GM21515 (cell line): Measurements from ENCODE around the gene EPAS1.
A peak's percentile ranks its signal among the peaks of the same experiment; 100 is the strongest.

ENCODE experiments used
- ATAC-seq: cut with Tn5 transposase; IDR thresholded peaks from one replicate; pipeline ENCODE4 v1.9.1; 2021; ENCODE audit not compliant: unreplicated experiment

The EPAS1 gene

DNA sequence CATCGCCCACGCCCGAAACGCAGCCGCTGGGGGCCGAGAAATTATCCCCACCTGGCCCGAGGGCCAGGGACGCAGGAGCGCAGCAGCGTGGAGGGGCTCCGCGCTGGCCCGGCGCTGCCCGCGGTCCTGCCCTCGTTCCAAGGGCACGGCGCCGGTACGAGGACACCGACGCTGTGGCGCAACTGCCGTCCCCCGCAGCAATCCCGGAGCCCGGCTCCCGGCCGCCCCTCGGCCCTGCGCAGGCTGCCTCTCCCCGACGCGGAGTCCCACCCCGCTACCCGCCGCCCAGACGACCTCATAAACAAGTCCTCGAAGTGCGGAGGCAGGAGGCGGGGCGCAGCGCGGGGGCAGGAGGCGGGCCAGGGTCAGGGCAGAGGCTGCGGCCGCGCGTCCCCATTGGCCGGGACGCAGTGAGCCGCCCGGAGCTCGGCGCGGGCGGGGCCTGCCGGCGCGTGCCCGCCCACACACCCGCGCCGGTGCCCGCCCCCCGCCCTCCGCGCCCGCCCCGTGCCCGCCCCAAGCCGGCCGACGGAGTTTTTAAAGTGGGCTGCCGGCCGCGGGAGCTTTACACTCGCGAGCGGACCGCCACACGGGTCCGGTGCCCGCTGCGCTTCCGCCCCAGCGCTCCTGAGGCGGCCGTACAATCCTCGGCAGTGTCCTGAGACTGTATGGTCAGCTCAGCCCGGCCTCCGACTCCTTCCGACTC lies at the start of gene EPAS1:
Gene EPAS1, plus strand, starts transcription at position 568 of the 706 bp plus-strand sequence. CDS start 505 bp downstream, outside the sequence.
- peak; percentile 86 for ATAC-seq

- no peak for ATAC-seq
These were observed 49.0 kb upstream of the EPAS1 start for GRCh38 chr2:46248171-46248570.

DNA sequence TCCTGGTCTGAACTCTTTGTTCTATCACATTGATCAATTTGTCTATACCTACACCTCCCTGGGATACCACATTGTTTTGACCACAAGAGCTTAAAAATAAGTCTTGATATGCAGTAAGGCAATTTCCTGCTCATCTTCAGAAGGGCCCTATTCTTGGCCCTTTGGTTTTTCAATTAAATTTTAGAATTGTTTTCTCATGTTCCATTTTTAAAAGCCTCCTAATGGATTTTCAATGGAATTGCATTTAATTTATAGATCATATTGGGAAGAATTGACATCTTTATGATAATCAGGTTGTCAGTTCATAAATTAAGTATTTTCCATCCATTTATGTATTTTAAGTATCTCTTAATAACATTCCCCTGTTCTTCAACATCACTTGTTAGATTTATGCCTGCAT lies 47.6 kb upstream of the EPAS1 start:
- ATAC-seq = no peak

GRCh38 chr2:46252891-46253659 lies 44.1 kb upstream of the EPAS1 start:
- ATAC-seq = no peak

- no peak for ATAC-seq
These were observed 42.7 kb upstream of the EPAS1 start for GRCh38 chr2:46254474-46254873.

DNA sequence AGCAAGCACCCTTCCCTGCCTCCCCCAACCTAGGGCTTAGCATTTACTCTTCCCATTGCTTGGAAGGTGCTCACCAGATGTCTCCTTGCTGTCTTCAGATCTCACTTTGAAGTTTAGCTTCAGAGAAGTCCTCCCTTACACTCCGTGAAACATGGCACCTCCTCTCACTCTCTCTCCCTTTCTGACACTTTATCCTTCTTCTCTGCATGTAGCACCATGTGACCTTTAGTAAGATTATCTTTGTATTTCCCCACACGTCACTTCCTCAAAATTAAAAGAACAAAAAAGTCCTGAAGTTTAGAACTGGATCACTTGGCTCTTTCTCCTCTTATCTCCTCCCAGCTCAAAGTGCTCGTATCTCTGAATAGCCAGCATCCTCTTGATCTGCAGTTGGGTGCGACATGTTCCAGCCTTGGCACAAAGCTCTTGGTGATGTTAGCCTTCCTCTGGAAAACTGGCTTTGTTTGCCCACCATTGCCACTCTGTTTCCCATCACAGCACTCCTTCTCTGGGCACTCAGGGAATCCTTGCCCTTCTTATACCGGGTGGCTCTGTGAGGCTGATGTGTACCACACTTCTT lies 40.6 kb upstream of the EPAS1 start:
- no peak for ATAC-seq

DNA sequence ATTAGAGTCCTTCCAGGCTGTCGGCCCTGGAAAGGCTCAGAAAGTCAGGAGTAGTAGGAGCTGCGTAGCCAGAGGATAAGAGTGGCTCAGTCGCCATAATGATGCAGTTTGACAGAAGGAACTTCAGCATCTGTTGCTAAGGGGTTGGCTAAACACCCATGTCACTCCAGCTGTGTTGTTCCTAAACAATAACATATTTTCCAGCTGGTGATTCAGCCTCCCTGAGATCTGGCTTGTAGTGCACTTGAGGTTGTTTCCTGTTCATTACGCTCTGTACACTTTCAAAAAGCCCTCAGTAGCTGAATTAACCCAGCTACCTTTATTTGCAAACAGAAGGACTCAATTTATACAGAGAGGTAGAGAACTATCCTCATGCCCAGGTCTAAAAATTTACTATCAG lies 39.7 kb upstream of the EPAS1 start:
- ATAC-seq = no peak

DNA sequence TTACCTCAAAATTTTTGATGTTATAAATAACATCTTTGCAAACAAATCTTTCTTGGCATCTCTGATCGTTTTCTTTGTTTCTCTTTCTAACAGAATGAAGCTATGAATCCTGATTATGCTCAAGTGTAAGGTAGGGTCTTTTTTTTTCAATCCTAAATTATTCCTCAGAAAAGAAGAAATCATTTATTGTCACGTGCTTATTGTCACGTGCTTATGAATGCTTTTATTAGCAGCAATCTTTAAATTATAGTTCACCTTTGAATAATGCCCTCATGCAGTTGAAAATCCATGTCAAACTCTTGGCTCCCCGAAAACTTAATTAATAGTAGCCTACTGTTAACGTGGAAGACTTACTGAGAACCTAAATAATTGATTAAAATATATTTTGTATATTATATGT lies 39.2 kb upstream of the EPAS1 start:
- no peak for ATAC-seq

DNA sequence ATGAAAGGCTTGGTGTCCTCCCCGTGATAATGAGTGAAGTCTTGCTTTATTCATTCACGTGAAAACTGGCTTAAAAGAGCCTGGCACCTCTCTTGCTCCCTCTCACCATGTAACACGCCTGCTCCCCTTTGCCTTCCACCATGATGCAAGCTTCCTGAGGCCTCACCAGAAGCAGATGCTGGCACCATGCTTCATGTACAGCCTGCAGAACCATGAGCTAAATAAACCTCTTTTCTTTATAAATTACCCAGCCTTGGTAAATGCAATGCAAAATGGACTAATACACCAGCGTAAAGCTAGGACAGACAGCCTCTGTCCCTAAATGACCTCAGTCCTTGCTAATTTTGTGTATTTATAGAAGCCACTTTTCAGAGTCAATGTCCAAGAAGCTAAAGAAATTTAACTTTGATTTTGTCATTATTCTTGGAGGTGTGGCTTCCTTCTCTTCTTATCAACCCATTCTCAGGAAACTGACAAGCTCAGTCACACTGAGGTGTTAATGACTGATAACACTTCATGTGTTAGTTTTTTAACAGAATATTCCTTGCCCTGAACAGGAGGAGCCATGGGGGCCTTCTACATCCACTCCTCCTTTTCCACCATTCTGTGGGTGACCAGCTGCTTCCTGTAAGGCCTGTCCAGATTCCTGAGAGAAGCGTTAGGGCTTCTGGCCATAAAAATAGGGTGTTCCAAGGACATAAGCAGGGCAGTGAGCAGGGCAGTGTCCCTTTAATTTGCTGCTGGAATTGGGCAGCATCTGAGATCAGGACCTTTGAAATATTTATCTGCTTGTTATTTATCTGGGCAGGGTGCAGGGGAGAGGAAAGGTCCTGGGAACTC lies 38.0 kb upstream of the EPAS1 start:
- ATAC-seq = no peak

- no peak for ATAC-seq
These were observed 37.4 kb upstream of the EPAS1 start for GRCh38 chr2:46259777-46260168.

DNA sequence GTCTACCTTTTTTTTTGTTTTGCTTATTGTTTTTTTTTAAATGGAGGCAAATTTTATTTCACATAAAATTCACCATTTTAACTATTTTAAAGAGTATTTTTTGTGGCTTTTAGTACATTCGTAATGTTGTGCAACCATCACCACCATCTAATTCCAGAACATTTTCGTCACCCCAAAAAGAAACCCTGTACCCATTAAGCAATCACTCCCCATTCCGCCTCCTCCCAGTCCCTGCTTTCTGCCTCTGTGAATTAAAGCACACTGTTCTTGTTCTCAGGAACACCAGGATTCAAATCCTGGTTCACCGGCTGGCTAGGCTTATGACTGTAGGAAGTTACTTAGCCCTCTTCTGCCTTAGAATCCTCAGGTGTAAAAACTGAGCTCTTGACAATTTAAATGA lies 36.9 kb upstream of the EPAS1 start:
- ATAC-seq = no peak

- ATAC-seq = no peak
These were observed 34.8 kb upstream of the EPAS1 start for GRCh38 chr2:46262248-46262938.

GRCh38 chr2:46263347-46263746 lies 33.9 kb upstream of the EPAS1 start:
- ATAC-seq = no peak

- ATAC-seq = no peak
These were observed 32.8 kb upstream of the EPAS1 start for GRCh38 chr2:46264447-46264846.

DNA sequence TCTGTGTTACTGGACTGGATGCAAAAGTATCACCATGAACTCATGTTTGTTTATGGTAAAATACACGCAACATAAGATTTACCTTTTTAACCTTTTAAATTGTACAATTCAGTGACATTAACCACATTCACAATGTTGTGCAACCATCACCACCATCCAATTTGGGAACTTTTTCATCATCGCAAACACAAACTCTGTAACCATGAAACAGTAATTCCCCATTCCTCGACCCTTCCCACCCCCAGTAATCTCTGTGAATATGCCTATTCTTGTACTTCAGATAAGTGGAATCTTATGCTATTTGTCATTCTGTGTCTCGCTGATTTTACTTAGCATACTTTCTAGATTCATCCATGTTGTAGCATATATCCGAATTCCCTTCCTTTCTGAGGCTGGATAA lies 31.1 kb upstream of the EPAS1 start:
- no peak for ATAC-seq

DNA sequence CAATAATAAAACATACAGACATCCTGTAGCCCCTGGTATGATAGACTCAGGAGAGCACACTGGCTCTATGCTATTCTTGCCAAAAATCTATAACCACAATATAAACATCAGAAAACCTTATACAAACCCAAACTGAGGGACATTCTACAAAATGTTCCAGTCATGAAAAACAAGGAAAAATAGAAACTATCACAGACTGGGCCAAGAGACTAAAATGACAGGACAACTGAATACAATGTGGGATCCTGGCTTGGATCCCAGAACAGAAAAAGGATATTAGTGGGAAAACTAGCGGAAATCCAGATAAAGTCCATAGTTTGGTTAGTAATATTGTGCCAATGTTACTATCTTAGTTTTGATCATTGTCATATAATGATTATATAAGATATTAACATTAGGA lies 29.6 kb upstream of the EPAS1 start:
- ATAC-seq = no peak

DNA sequence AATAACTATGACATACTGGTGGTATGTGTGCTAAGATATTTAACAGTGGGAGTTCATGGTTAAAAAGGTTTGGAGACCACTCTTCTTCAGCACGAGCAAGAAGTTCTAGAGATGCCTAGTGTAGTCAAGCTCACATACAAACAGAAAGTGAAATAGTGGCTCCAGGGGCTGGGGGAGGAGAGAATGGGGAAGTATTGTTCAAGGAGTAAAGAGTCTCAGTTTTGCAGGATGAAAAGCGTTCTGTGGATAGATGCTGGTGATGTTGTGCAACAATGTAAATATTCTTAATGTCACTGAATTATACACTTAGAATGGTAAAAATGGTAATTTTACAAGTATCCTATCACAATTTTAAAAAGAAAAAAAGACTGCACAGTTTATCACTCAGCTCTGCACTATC lies 29.0 kb upstream of the EPAS1 start:
- no peak for ATAC-seq

GRCh38 chr2:46269001-46269400 lies 28.2 kb upstream of the EPAS1 start:
- ATAC-seq = no peak

DNA sequence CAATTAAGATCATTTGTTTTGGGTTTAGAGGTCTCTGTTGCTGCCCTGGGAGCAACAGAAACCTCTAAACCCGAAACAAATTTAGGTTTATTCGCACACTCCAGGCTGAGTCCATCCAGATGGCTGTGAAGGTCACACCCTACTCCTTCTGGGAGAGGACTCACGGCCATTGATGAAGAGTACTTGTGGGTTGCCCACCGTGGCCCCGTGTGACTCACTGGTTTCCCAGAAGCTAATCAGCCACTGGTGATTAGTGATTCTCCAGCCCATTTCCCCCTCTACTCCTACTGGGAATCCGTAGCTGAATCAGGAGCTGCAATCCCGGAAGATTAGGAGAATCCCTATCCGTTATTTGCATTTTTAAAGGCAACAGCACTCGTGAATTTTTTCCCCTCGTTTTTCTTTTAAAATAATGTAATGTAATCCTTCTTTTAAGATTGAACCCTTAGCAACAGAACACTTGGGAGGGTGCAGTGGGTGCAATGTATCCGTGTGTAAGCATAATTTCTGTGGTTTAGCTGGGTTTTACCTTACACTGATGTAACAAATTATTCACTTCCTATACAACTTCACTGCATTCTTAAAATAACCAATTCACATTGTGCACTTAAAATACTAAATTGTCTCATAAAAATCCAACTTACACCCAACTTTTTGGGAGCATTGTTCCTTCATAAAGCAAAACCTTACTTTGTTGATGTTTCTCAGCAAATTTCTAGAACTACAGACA lies 27.5 kb upstream of the EPAS1 start:
- no peak for ATAC-seq

DNA sequence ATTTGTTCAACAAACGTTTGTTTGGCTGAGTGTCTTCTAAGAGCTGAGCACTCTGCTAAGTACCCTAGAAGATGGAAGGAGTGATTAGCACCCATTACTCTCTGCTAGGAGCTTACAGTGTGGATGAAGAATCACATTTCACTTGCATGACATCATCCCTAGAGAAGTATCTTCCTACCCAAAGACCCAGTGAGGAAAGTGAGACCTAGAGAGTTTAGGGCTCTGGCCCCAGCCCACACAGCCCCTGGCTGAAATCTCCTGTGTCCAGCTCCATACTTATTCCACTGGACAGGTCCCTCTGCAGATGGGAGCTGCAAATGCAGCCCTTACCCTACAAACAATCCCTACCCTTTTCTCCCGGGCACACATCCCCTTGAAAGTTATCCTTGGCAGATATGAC lies 26.8 kb upstream of the EPAS1 start:
- no peak for ATAC-seq
